K562 (cell line): ENCODE measurements around the gene DYRK1A. TPM values are rescaled to one million over a fixed set of nuclear protein-coding genes. Genes with fewer than 3 reads are reported as not detected.

Source experiments
- ATAC-seq: fragments of 200-7000 bp; cut with Tn5 transposase; 3 replicates; pipeline ENCODE4 v1.9.1; 2020; ENCODE audit warnings: moderate library complexity
- BruUV-seq: library from RNA; stranded (reverse); fragments of 400-500 nt; replicated peaks from 2 replicates; lab custom pipeline; 2021; lab: Mats Ljungman, UMichigan
- CTCF ChIA-PET: fragments of 300-600 bp; formaldehyde crosslinking; extraction: SDS; loops from one replicate; lab custom pipeline; 2021; ENCODE audit warnings: low intra/inter-chr PET ratio; lab: Yijun Ruan, JAX
- POLR2A ChIA-PET: fragments of 300-600, 350-650 bp; sonication (Branson Sonifier 250); formaldehyde crosslinking; extraction: SDS; loops from one replicate; lab custom pipeline; 2021; ENCODE audit warnings: antibody characterized with exemption, inconsistent platforms; lab: Yijun Ruan, JAX
- DNase-seq, 4 experiments: peaks; one replicate each; pipeline versions ENCODE4 v3.0.0 to v3.0.0-alpha.2; 2011 to 2018; ENCODE audit warnings: low spot score in 3 of 4, mixed read lengths in 3 of 4; ENCODE audit errors: extremely low read depth in 1 of 4
- FAIRE-seq: peaks from 2 replicates; lab custom pipeline; 2011; peaks lifted over from hg19 to GRCh38; lab: Jason Lieb, UNC
- H2AFZ ChIP-seq: 2 replicates; pipeline ENCODE4 v1.6.0; 2011; ENCODE audit warnings: low read depth, low read length, control low read depth, inconsistent platforms
- H3K27ac ChIP-seq: fragments of 200-600 bp; 3 replicates; pipeline ENCODE4 v1.8.0; 2011; ENCODE audit warnings: low read depth, mild to moderate bottlenecking, control low read depth, inconsistent platforms, low read length, moderate library complexity, mixed read lengths; ENCODE audit errors: extremely low read depth
- H3K27me3 ChIP-seq, 2 experiments: fragments of 300-600 bp in 1 of 2; 2 replicates in 1 of 2; 3 replicates in 1 of 2; pipeline versions ENCODE4 v1.6.0 to v1.8.0; 2011; ENCODE audit warnings: inconsistent platforms in 2 of 2, low read length in 2 of 2, mild to moderate bottlenecking in 1 of 2, mixed read lengths in 1 of 2, moderate library complexity in 1 of 2; ENCODE audit not compliant: control insufficient read depth in 2 of 2, insufficient read depth in 2 of 2
- H3K36me3 ChIP-seq: fragments of 300-600 bp; 3 replicates; pipeline ENCODE4 v1.8.0; 2011; ENCODE audit warnings: mild to moderate bottlenecking, low read length, inconsistent platforms; ENCODE audit not compliant: control insufficient read depth, insufficient read depth
- H3K4me1 ChIP-seq, 2 experiments: fragments of 200-600 bp in 1 of 2; replicated peaks in 1 of 2; 2 replicates in 1 of 2; 3 replicates in 1 of 2; pipeline versions ENCODE4 v1.5.1 to v1.8.0; 2011; ENCODE audit warnings: inconsistent platforms in 2 of 2, low read length in 2 of 2, mild to moderate bottlenecking in 1 of 2, mixed read lengths in 1 of 2, moderate library complexity in 1 of 2; ENCODE audit not compliant: control insufficient read depth in 2 of 2, insufficient read depth in 2 of 2
- H3K4me2 ChIP-seq: 2 replicates; pipeline ENCODE4 v1.6.1; 2011; ENCODE audit warnings: low read length, control low read depth, inconsistent platforms, mixed read lengths; ENCODE audit not compliant: insufficient read depth
- H3K4me3 ChIP-seq: fragments of 200-600 bp; sonication (generic), shearing (Covaris generic); 2 replicates; pipeline ENCODE4 v1.5.1; 2016; ENCODE audit warnings: control low read depth, inconsistent platforms
- H3K79me2 ChIP-seq: fragments of 200-600 bp; 3 replicates; pipeline ENCODE4 v1.8.0; 2011; ENCODE audit warnings: low read length, inconsistent platforms; ENCODE audit not compliant: control insufficient read depth, insufficient read depth
- H3K9ac ChIP-seq, 2 experiments: 2 replicates each; pipeline versions ENCODE4 v1.6.0 to v1.6.1; 2011; ENCODE audit warnings: low read depth in 2 of 2, low read length in 2 of 2, control low read depth in 1 of 2, inconsistent platforms in 1 of 2, mild to moderate bottlenecking in 1 of 2, mixed read lengths in 1 of 2; ENCODE audit not compliant: insufficient read depth in 1 of 2
- H3K9me1 ChIP-seq: one replicate; pipeline ENCODE4 v1.6.0; 2011; ENCODE audit warnings: inconsistent platforms, mild to moderate bottlenecking, low read length, moderate library complexity; ENCODE audit not compliant: control insufficient read depth, insufficient read depth
- H3K9me3 ChIP-seq: replicated peaks from 2 replicates; pipeline ENCODE4 v1.5.1; 2011; ENCODE audit warnings: low read depth, low read length, inconsistent platforms; ENCODE audit not compliant: control insufficient read depth, insufficient read depth
- H4K20me1 ChIP-seq: replicated peaks from 2 replicates; pipeline ENCODE4 v1.6.1; 2011; ENCODE audit warnings: low read length, inconsistent platforms, mixed read lengths; ENCODE audit not compliant: control insufficient read depth, insufficient read depth
- CREM ChIP-seq: IDR thresholded peaks from 2 replicates; pipeline ENCODE4 v1.6.1; 2014; ENCODE audit warnings: antibody characterized with exemption, low read depth
- EGR1 ChIP-seq: fragments of 450-650 bp; conservative IDR thresholded peaks from 2 replicates; pipeline ENCODE4 v1.6.1; 2017; ENCODE audit warnings: mild to moderate bottlenecking
- HNRNPUL1 ChIP-seq: fragments of 200-400 bp; formaldehyde crosslinking; IDR thresholded peaks from 2 replicates; pipeline ENCODE4 v1.6.1; 2017; ENCODE audit warnings: low read length
- NEUROD1 ChIP-seq: fragments of 150-350 bp; IDR thresholded peaks from 2 replicates; pipeline ENCODE4 v1.6.1; 2014; ENCODE audit warnings: borderline replicate concordance, low read length, low read depth; ENCODE audit not compliant: partially characterized antibody
- NFE2 ChIP-seq: IDR thresholded peaks from 2 replicates; pipeline ENCODE4 v1.6.1; 2014; ENCODE audit warnings: antibody characterized with exemption, low read depth
- PML ChIP-seq: IDR thresholded peaks from 2 replicates; pipeline ENCODE4 v1.6.1; 2012; ENCODE audit warnings: low read length, inconsistent platforms
- SREBF1 ChIP-seq: fragments of 150-350 bp; IDR thresholded peaks from 2 replicates; pipeline ENCODE4 v1.6.1; 2014; ENCODE audit warnings: antibody characterized with exemption, low read depth, low read length, borderline replicate concordance
- TEAD4 ChIP-seq, 2 experiments: sonication (generic) in 1 of 2; formaldehyde crosslinking in 1 of 2; IDR thresholded peaks; 2 replicates each; pipeline versions ENCODE4 v1.6.1 to v1.8.0; 2012 to 2022; ENCODE audit warnings: borderline replicate concordance in 1 of 2, inconsistent platforms in 1 of 2, low read length in 1 of 2, mild to moderate bottlenecking in 1 of 2, missing genetic modification reagents in 1 of 2
- WGBS: fragments of 100-300 bp; shearing (Covaris generic); methylation state at CpG from one replicate; pipeline ENCODE4 v1.1.6; 2016; ENCODE audit warnings: low coverage, mixed read lengths; ENCODE audit not compliant: insufficient coverage; ENCODE audit errors: missing lambda C conversion rate; 5-methylcytosine and 5-hydroxymethylcytosine counted together
- in situ Hi-C: fragments of 300-500 bp; cut with MboI; formaldehyde crosslinking; loops from 4 replicates; pipeline ENCODE4 v1.15.0; 2018; ENCODE audit warnings: inconsistent platforms, mixed read lengths
- intact Hi-C: fragments of 100-400 bp; cut with micrococcal nuclease; formaldehyde crosslinking; loops from 2 replicates; pipeline ENCODE4 v1.14.2; 2022
- polyA plus RNA-seq, 8 experiments: library from polyadenylated mRNA; depleted of rRNA in 4 of 8; stranded (reverse) in 5 of 8; unstranded in 3 of 8; fragments of >200 nt; fragmentation: Nextera tagmentation in 2 of 8; fragmentation: Illumina TruSeq in 1 of 8; extraction: Ambion mirVana in 2 of 8; extraction: Trizol in 1 of 8; gene quantifications; 2 replicates each; pipeline versions ENCODE4 v1.2.1 to v1.2.3, GENCODE V29; 2011 to 2014; ENCODE audit warnings: inconsistent platforms in 1 of 8, missing spikeins in 1 of 8
- total RNA-seq, 7 experiments: library from RNA; depleted of rRNA in 6 of 7; stranded (reverse); fragments of >200 nt in 6 of 7; fragmentation: Illumina TruSeq in 2 of 7; extraction: Trizol in 2 of 7; gene quantifications; 2 replicates each; pipeline versions ENCODE4 v1.2.1 to v1.2.3, GENCODE V29; 2011 to 2021; ENCODE audit warnings: low replicate concordance in 1 of 7
- TF ChIP-seq, protein P1 (sequence below): fragments of 450-650 bp; conservative IDR thresholded peaks from 2 replicates; pipeline ENCODE4 v1.6.1; 2016; ENCODE audit warnings: missing genetic modification characterization, low read depth, mild to moderate bottlenecking, control low read depth, missing compliant biosample characterization

Gene DYRK1A
- total and polyA plus RNA-seq, 9 of the 15 experiments (the other 6 are each of a cell fraction or from before 2014, with no cell fraction given) = 3.7 to 64.8 (median 42.3) TPM

GRCh38 chr21:37451446-37451845 is 84.9 kb downstream of the DYRK1A start:
- intact Hi-C loops = no loop called here
- Histone ChIP-seq H3K27ac (peak overlapping the region; percentile 86; the same call in 2 of the 3 replicates), H3K9ac (no peak overlapping the region), H3K79me2 (peaks cover 100% of the 10 kb centered on the region), H3K27me3 (no peaks in the 10 kb centered on the region), H3K4me3 (no peak overlapping the region), H3K4me2 (peak overlapping the region; percentile 57), H3K9me3 (no peaks in the 10 kb centered on the region), H3K36me3 (peaks cover 18% of the 10 kb centered on the region; the same call in 2 of the 3 replicates), H3K9me1 (peaks cover 14% of the 10 kb centered on the region), H2AFZ (no peak overlapping the region), H4K20me1 (peaks cover 48% of the 10 kb centered on the region), H3K4me1 (peaks cover 34 to 79% of the 10 kb centered on the region in 2 experiments)
- DNase-seq (peak in 2 of 4 experiments; percentile 42 to 49), FAIRE-seq (no peak), ATAC-seq (peak; percentile 18)
- TF ChIP-seq SREBF1 = no peak
- TF ChIP-seq TEAD4 (IDR thresholded peaks at IDR 0.05; ENCODE audit: low read length) = peak; percentile 94
- no peak for TF ChIP-seq TEAD4 (CRISPR knock-in tag; IDR thresholded peaks at IDR 0.05; ENCODE audit: borderline replicate concordance)
- 0 out of 2 replicates have a peak, but pooled peaks have one; percentile 24 for TF ChIP-seq PML
- TF ChIP-seq, protein P1, sequence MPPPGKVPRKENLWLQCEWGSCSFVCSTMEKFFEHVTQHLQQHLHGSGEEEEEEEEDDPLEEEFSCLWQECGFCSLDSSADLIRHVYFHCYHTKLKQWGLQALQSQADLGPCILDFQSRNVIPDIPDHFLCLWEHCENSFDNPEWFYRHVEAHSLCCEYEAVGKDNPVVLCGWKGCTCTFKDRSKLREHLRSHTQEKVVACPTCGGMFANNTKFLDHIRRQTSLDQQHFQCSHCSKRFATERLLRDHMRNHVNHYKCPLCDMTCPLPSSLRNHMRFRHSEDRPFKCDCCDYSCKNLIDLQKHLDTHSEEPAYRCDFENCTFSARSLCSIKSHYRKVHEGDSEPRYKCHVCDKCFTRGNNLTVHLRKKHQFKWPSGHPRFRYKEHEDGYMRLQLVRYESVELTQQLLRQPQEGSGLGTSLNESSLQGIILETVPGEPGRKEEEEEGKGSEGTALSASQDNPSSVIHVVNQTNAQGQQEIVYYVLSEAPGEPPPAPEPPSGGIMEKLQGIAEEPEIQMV (tag) = no peak
- TF ChIP-seq EGR1 = peak; percentile 99
- peak; percentile 38 for TF ChIP-seq NEUROD1
- TF ChIP-seq NFE2 = 0 out of 2 replicates have a peak, but pooled peaks have one; percentile 13
- peak; percentile 51 for TF ChIP-seq CREM
- peak; percentile 98 for TF ChIP-seq HNRNPUL1
- WGBS = 9% methylated on average over 16 of the region's 16 CpGs
- ChIA-PET POLR2A (interaction anchor here (0.6 to 1.3 kb wide), 4 partner anchors 12 to 259 kb away, joined by 3 to 5 read pairs (median 3); no protein-coding TSS in a partner anchor), CTCF (no interaction called here)
- BruUV-seq = no TSS peak
- in situ Hi-C loops = no loop called here
